Epithelial cell of esophagus (primary cell): ENCODE data around the gene PLD5.

Source experiments
- DNase-seq: peaks from one replicate; pipeline ENCODE4 v3.0.0; 2010; ENCODE audit warnings: low read depth
- H3K4me3 ChIP-seq: 2 replicates; pipeline ENCODE4 v1.5.1; 2011; ENCODE audit warnings: mild to moderate bottlenecking, low read length, control low read depth
- CTCF ChIP-seq: IDR thresholded peaks from 2 replicates; pipeline ENCODE4 v1.5.1; 2011; ENCODE audit warnings: low read depth, mild to moderate bottlenecking, low read length, control low read depth, inconsistent platforms; ENCODE audit not compliant: insufficient read depth; ENCODE audit errors: missing control alignments

Gene PLD5

GRCh38 chr1:242245255-242245654 lies 279.2 kb downstream of the PLD5 start:
- DNase-seq: no peak
- TF ChIP-seq CTCF: no peak
- H3K4me3 ChIP-seq: no peak overlapping the region

GRCh38 chr1:242243472-242243871 lies 281.0 kb downstream of the PLD5 start:
- H3K4me3 ChIP-seq: no peak overlapping the region
- no peak for DNase-seq
- no peak for TF ChIP-seq CTCF

GRCh38 chr1:242242983-242243382 lies 281.5 kb downstream of the PLD5 start:
- DNase-seq: no peak
- no peak for TF ChIP-seq CTCF
- no peak overlapping the region for H3K4me3 ChIP-seq

- no peak for DNase-seq
- TF ChIP-seq CTCF: no peak
- no peak overlapping the region for H3K4me3 ChIP-seq
Measured at GRCh38 chr1:242241936-242242335, 282.6 kb downstream of the PLD5 start.

- no peak for TF ChIP-seq CTCF
Measured at GRCh38 chr1:242240691-242241090, 283.8 kb downstream of the PLD5 start.

GRCh38 chr1:242240077-242240476 lies 284.4 kb downstream of the PLD5 start:
- no peak overlapping the region for H3K4me3 ChIP-seq
- no peak for TF ChIP-seq CTCF
- DNase-seq: no peak

More at GRCh38 chr1:242240691-242241090, 283.8 kb downstream of the PLD5 start:
- DNase-seq: no peak
- no peak overlapping the region for H3K4me3 ChIP-seq

- DNase-seq: peak; percentile 53
- no peak for TF ChIP-seq CTCF
- H3K4me3 ChIP-seq: no peak overlapping the region
Measured at GRCh38 chr1:242239398-242239797, 285.1 kb downstream of the PLD5 start.
